ENCODE data around the gene TEAD4.

DNA sequence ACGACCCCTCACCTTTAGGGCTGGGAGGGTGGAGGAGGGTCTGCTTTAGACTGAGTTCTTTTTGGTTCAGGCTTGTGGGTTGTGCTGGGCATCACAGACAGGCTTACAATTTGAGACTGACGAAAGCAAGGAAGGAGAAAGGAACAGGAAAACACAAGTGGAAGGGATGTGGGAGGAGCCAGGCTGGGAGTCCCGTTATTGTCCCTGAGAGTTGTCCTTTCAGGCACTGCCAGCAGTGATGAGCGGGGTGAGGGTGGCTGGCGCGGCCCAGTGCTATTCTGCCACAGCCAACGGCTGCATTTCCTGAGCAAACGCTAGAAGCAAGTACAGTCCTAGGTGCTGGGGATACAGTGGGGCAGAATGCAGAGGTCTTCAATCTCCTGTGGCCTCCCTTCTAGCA is 88.8 kb downstream of the TEAD4 start:
- TF ChIP-seq CTCF (IDR thresholded peaks at IDR 0.05; ENCODE audit: poor library complexity) (no peak), EZH2 (IDR thresholded peaks at IDR 0.05; ENCODE audit: borderline replicate concordance) (no peak)

All from hepatocyte (in vitro differentiated cells).